ENCODE measurements around the gene FADS3. TPM values are rescaled to one million over a fixed set of nuclear protein-coding genes. Genes with fewer than 3 reads are reported as not detected.
A peak's percentile ranks its signal among the peaks of the same experiment; 100 is the strongest.
"Not testable (repeated sequence)": the region's sequence is repeated elsewhere in the genome, so short reads cannot be mapped to it uniquely, and the experiment has no call there.

Gene FADS3
- total RNA-seq, 2 donors from 2014 or later: 8.8 to 11.4 TPM

- DNase-seq (ENCODE audit: low spot score in 2 of 2) (peak in 1 of 2 donors; percentile 33), ATAC-seq (peak; percentile 14 to 51)
- H3K36me3 Mint-ChIP-seq: no peaks in the 10 kb centered on the region
- no peaks in the 10 kb centered on the region for H3K9me3 Mint-ChIP-seq
- no peak overlapping the region for H3K27ac Mint-ChIP-seq
These were observed 683 bp upstream of the FADS3 start for GRCh38 chr11:61892085-61892370.

DNA sequence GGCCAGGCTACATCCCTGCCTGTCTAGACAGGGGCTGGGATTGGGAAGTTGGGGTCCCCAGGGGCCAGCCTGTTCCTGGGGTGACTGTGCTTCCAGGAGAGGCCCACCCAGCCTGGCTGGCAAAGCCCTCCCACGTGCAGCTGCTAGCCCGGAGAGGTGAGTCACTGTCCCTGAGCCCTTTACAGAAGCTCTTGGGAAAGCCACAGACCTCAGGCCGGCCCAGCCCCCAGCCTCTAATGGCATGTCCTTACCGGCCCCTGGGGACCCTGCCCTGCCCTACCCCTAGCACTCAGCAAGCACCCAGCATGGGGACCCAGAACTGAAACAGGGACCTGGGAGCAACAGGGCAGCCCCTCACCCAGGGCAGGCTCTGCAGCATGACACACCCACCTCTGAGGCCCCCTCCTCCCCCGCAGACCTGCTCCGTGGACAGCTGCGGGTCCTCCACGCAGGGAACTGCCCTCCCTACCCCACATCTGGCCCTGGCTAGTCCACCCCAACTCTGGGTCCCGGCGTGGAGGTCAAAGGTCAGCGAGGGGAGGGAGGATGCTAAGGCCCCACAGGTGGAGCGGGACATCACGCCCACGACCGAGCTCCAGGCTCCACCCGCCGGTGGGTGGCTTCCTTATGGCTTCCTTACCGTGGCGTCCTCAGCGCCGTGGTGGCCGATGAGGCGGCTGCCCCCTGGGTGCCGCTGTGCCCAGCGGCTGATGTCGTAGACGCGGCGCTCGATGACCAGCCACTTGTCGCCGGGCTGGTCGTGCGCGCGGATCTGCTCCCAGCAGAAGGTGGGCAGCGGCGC is 615 bp downstream of the FADS3 start:
- Mint-ChIP-seq H3K27ac (no peak overlapping the region), H3K9me3 (no peaks in the 10 kb centered on the region), H3K36me3 (no peaks in the 10 kb centered on the region)
- peak; percentile 32 to 60 for DNase-seq (ENCODE audit: low spot score in 2 of 2)
- peak; percentile 34 to 76 for ATAC-seq

DNA sequence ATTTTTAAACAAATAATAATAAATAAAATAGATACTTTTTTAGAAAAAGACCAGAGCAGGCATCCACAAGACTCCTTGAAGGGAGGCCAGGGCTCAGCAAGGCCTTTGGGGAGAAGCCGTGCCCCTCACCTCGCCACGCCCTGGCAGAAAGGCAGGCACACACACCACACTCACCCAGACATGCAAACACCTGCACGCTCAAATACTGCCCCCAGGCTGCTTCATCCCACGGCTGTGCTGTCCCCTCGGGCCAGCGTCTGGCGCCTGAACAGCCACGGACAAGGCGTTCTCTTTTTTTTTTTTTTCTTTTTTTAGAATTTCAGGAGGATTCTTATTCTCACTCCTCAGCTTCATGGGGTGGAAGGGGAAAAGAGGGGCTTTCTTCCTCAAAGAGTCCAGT is 1.5 kb downstream of the FADS3 start:
- Mint-ChIP-seq H3K9me3 (no peaks in the 10 kb centered on the region), H3K36me3 (no peaks in the 10 kb centered on the region), H3K27ac (no peak overlapping the region)
- no peak for ATAC-seq
- DNase-seq (ENCODE audit: low spot score in 2 of 2): no peak

DNA sequence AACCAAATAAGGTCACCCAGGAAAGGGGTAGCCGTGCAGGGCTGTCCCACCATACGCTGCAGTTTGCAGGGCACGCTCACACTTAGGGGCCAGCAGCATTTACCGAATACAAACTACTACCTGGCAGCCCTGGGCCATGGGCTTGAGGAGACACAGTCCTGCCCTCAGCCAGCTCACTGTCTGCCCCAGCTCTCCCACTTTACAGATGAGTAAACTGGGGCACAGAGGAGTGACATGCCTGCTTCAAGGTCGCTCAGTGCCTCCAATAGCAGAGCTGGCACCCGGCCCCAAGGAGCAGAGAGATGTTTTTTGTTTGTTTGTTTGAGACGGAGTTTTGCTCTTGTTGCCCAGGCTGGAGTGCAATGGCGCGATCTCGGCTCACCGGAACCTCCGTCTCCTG is 2.8 kb downstream of the FADS3 start:
- no peak overlapping the region for H3K27ac Mint-ChIP-seq
- DNase-seq (ENCODE audit: low spot score in 2 of 2) (no peak), ATAC-seq (no peak)
- H3K36me3 Mint-ChIP-seq: no peaks in the 10 kb centered on the region
- H3K9me3 Mint-ChIP-seq: no peaks in the 10 kb centered on the region

- ATAC-seq: no peak
- no peaks in the 10 kb centered on the region for H3K36me3 Mint-ChIP-seq
- no peak overlapping the region for H3K27ac Mint-ChIP-seq
- DNase-seq (ENCODE audit: low spot score in 2 of 2): no peak
- no peaks in the 10 kb centered on the region for H3K9me3 Mint-ChIP-seq
These were observed 3.4 kb downstream of the FADS3 start for GRCh38 chr11:61887839-61888494.

DNA sequence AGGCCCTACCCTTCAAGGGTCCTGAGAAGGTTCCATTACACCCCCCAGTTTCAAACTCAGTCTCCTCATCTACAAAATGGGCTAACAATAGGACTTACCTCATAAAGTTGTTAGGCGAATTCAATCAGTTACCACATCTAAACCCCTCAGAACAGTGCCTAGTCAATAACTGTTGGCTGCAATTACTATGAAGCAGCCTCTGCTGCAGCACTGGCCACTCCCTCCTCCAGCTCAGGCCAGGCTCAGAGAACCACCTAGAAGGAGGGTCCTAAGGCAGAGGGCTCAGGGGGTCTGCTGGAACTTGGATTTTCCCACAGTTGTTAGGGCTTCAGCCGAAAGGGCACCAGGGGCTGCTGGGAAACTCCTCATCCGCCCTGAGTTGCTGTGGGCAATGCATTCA is 4.7 kb downstream of the FADS3 start:
- H3K27ac Mint-ChIP-seq: no peak overlapping the region

GRCh38 chr11:61885784-61886580 is 5.4 kb downstream of the FADS3 start:
- ATAC-seq (no peak), DNase-seq (ENCODE audit: low spot score in 2 of 2) (no peak)
- Mint-ChIP-seq H3K36me3 (no peaks in the 10 kb centered on the region), H3K27ac (no peak overlapping the region), H3K9me3 (no peaks in the 10 kb centered on the region)

More for the DNA sequence above, 4.7 kb downstream of the FADS3 start:
- no peaks in the 10 kb centered on the region for H3K9me3 Mint-ChIP-seq
- DNase-seq (ENCODE audit: low spot score in 2 of 2) (no peak), ATAC-seq (no peak)
- H3K36me3 Mint-ChIP-seq: no peaks in the 10 kb centered on the region

DNA sequence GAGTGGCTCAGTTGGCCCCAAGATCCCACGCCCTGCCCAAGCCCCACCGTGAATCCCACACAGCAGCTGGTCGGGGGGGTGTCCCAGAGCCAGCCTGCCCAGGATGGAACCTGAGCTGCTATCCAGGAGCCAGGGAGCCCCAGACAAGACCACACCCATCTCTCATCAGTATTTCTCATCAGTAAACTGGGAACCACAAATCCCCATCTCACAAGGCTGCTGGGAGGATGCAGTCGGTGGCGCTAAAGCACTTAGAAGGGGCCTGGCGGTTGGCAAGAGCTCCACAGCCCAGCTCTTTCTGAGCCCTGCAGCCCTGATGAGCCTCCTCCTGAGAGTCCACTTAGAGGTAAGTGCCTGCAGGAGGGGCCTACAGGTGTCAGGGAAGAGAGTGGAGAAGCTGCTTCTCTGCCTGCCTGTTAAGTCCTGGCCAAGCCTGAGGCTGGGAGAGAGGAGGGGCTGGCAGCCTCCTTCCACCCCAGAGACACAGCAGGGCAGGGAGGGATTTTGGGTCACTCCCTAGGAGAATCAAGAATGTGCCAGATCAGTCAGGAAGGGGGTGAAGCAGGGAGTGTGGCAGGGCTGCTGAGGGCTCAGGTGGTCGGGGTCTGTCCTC is 6.1 kb downstream of the FADS3 start:
- no peaks in the 10 kb centered on the region for H3K36me3 Mint-ChIP-seq
- H3K9me3 Mint-ChIP-seq: no peaks in the 10 kb centered on the region
- H3K27ac Mint-ChIP-seq: no peak overlapping the region
- DNase-seq (ENCODE audit: low spot score in 2 of 2) (no peak), ATAC-seq (no peak)

DNA sequence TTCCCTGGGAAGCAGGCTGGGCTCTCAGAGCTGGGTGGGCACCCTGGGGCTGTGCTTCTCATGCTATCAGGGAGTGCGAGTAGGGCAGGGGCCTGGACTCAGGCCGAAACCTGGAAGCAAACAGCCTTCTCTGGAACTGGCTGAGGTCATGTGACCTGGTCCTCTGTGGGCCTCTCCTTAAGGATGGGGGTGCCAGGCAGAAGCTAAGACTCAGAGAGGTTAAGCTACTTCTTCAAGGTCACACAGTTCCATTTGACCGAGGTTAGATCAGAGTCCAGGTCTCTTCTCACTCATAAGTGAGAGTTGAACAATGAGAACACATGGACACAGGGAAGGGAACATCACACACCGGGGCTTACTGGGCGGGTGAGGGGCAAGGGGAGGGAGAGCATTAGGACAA is 7.4 kb downstream of the FADS3 start:
- no peaks in the 10 kb centered on the region for H3K9me3 Mint-ChIP-seq
- ATAC-seq: no peak
- DNase-seq (ENCODE audit: low spot score in 2 of 2): no peak
- H3K27ac Mint-ChIP-seq: no peak overlapping the region
- H3K36me3 Mint-ChIP-seq: no peaks in the 10 kb centered on the region

- ATAC-seq: no peak
- Mint-ChIP-seq H3K27ac (no peak overlapping the region), H3K9me3 (no peaks in the 10 kb centered on the region), H3K36me3 (no peaks in the 10 kb centered on the region)
- DNase-seq (ENCODE audit: low spot score in 2 of 2): no peak
These were observed 8.0 kb downstream of the FADS3 start for GRCh38 chr11:61883327-61883726.

DNA sequence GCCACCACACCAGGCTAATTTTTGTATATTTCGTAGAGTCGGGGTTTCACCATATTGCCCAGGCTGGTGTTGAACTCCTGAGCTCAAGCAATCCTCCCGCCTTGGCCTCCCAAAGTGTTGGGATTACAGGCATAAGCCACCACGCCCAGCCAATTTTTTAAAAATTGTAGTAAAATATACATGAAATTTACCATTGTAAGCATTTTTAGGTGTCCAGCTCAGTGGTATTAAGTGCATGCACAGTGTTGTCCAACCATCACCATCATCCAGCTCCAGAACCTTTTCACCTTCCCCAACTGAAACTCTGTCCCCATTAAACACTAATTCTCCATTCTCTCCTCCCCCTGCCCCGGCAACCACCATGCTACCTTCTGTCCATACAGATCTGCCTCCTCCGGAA is 8.5 kb downstream of the FADS3 start:
- H3K9me3 Mint-ChIP-seq: no peaks in the 10 kb centered on the region
- no peak for ATAC-seq
- DNase-seq (ENCODE audit: low spot score in 2 of 2): no peak
- no peak overlapping the region for H3K27ac Mint-ChIP-seq
- H3K36me3 Mint-ChIP-seq: no peaks in the 10 kb centered on the region

DNA sequence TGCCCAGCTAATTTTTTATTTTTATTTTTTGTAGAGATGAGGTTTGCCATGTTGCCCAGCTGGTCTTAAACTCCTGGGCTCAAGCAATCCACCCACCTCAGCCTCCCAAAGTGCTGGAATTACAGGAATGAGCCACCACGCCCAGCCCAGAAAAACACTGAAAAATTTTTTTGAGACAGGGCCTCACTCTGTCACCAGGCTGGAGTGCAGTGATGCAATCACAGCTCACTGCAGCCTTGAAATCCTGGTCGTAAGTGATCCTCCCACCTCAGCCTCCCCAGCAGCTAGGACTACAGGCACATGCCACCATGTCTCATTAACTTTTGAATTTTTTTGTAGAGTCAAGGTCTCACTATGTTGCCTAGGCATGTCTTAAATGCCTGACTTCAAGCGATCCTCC is 9.1 kb downstream of the FADS3 start:
- H3K9me3 Mint-ChIP-seq; H3K36me3 Mint-ChIP-seq; ATAC-seq; H3K27ac Mint-ChIP-seq; DNase-seq (ENCODE audit: low spot score in 2 of 2): not testable (repeated sequence)

GRCh38 chr11:61881397-61881796 is 9.9 kb downstream of the FADS3 start:
- DNase-seq (ENCODE audit: low spot score in 2 of 2) (no peak), ATAC-seq (no peak)
- no peak overlapping the region for H3K27ac Mint-ChIP-seq
- H3K9me3 Mint-ChIP-seq: no peaks in the 10 kb centered on the region
- no peaks in the 10 kb centered on the region for H3K36me3 Mint-ChIP-seq

DNA sequence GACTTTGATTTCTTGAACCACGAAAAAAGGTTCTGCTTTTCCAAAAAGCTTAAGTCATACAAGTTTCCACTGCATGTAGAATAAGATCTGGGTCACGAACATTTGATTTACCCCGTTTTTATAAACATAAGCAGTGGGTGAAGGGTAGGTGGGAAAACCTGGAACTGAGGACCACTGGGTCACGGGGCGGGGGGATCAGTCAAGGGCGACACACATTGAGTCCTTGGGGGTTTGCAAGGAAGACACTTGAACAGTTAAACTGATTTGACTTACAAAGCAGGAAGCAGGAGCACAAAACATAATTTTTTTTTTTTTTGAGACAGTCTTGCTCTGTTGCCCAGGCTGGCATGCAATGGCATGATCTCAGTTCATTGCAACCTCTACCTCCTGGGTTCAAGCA is 10.9 kb downstream of the FADS3 start:
- H3K27ac Mint-ChIP-seq: peak overlapping the region in 1 of 2 donors; percentile 9

GRCh38 chr11:61880031-61880430 is 11.3 kb downstream of the FADS3 start:
- DNase-seq (ENCODE audit: low spot score in 2 of 2) (no peak), ATAC-seq (no peak)
- no peaks in the 10 kb centered on the region for H3K36me3 Mint-ChIP-seq
- H3K27ac Mint-ChIP-seq: peak overlapping the region in 1 of 2 donors; percentile 9
- H3K9me3 Mint-ChIP-seq: no peaks in the 10 kb centered on the region

More for the DNA sequence above, 10.9 kb downstream of the FADS3 start:
- ATAC-seq (no peak), DNase-seq (ENCODE audit: low spot score in 2 of 2) (no peak)
- Mint-ChIP-seq H3K9me3 (no peaks in the 10 kb centered on the region), H3K36me3 (no peaks in the 10 kb centered on the region)

GRCh38 chr11:61879152-61879551 is 12.2 kb downstream of the FADS3 start:
- no peaks in the 10 kb centered on the region for H3K9me3 Mint-ChIP-seq
- H3K27ac Mint-ChIP-seq: no peak overlapping the region
- no peak for ATAC-seq
- H3K36me3 Mint-ChIP-seq: no peaks in the 10 kb centered on the region
- no peak for DNase-seq (ENCODE audit: low spot score in 2 of 2)

- no peak overlapping the region for H3K27ac Mint-ChIP-seq
- no peaks in the 10 kb centered on the region for H3K36me3 Mint-ChIP-seq
- H3K9me3 Mint-ChIP-seq: no peaks in the 10 kb centered on the region
- ATAC-seq: no peak
- DNase-seq (ENCODE audit: low spot score in 2 of 2): no peak
These were observed 15.6 kb downstream of the FADS3 start for GRCh38 chr11:61875698-61876097.
